ENCODE data around the gene SLC46A1.
"Not testable (repeated sequence)": the region's sequence is repeated elsewhere in the genome, so short reads cannot be mapped to it uniquely, and the experiment has no call there.

Gene SLC46A1

GRCh38 chr17:28405632-28406472, at the start of gene SLC46A1:
Gene SLC46A1, minus strand, starts transcription at chr17:28406212. Its CDS starts 98 bp downstream, at chr17:28406114.
- peak; percentile 55 to 58 for DNase-seq (ENCODE audit: low read depth in 2 of 2)

DNA sequence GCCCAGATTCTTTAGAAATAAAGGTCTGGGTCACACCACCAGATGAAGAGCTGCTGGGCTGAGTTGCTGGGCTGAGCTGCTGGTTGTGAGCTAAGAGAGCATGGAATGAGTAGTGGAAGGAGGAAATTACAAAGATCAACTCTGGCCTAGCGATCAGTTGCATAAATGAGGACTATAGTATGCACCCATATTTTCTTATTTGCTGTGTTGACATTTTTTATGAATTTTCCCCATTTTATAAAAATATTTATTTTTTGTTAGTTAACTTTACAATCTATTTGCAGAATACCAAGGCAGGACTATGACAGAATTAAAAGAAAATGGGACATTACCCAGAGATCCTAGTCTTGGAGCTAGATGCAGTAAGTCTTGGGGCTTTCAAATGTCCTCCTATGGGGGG, 43.8 kb upstream of the SLC46A1 start:
- DNase-seq (ENCODE audit: low read depth in 2 of 2), result no peak

DNA sequence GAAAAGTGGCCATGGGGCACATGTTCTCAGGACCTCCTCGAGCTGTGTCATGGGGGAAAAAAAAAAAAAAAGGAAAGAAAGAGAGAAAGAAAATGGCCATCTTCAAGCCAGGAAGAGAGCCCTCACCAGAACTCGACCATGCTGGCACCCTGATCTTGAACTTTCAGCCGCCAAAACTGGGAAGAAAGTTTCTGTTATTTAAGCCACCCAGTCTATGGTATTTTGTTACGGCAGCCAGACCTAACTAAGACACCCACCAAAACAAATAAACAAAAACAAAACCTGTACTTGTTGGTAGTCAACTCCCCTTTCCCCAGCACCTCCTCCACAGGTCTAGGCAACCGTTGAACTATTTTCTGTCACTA, 41.4 kb upstream of the SLC46A1 start:
- DNase-seq (ENCODE audit: low read depth in 2 of 2), result no peak

- DNase-seq (ENCODE audit: low read depth in 2 of 2), result no peak
Observed at GRCh38 chr17:28446716-28447395, 40.8 kb upstream of the SLC46A1 start.

GRCh38 chr17:28443901-28444638, 38.1 kb upstream of the SLC46A1 start:
- no peak for DNase-seq (ENCODE audit: low read depth in 2 of 2)

DNA sequence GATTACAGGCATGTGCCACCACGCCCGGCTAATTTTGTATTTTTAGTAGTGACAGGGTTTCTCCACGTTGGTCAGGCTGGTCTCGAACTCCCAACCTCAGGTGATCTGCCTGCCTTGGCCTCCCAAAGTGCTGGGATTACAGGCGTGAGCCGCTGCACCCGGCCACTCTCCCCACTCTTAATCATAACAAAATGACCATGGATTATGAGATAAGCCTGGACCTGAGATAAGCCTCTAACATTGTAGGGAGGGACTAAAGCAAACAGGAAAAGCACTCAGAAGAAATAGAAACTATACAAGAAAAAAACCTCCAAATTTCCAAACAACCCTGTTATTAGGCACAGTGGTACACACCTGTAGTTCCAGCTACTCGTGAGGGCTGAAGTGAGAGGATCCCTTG, 28.3 kb upstream of the SLC46A1 start:
- not testable (repeated sequence) for DNase-seq (ENCODE audit: low read depth in 2 of 2)

DNA sequence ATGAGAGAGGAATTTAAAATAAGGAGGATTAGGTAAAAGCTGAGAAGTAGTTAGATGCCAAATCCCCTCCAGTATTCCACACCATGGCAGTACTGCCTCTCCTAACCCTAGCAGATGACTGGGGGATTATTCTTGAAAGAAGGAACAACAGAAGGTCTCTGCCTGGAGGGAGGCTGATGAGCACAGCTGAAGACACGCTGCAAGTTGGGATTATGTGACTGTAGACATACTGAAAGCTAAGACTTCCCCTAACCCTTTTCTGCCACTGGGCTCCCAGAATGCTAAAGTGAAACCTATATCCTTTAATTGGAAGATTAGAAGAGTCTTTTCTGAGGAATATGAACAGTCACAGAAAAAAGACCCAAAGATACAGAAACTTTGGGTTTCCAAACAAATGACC, 27.7 kb upstream of the SLC46A1 start:
- DNase-seq (ENCODE audit: low read depth in 2 of 2), result no peak

GRCh38 chr17:28427982-28428381, 22.0 kb upstream of the SLC46A1 start:
- DNase-seq (ENCODE audit: low read depth in 2 of 2), result not testable (repeated sequence)

DNA sequence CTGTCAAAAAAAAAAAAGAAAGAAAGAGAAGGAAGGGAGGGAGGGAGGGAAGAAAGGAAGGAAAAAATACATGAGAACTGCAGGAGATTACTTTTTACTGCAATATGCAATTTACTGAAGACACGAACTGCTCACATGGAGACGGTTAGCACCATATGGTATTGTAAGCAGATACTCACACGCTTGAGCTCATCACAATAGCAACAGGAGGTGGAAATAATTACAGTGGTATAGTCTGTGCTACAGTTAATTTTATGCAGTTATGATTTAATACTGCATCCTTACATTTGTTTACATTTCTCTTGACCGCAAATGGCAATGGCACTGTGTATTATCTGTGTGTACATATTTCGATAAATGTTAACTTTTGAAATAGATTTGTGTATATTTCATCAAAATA, 21.4 kb upstream of the SLC46A1 start:
- no peak for DNase-seq (ENCODE audit: low read depth in 2 of 2)

DNA sequence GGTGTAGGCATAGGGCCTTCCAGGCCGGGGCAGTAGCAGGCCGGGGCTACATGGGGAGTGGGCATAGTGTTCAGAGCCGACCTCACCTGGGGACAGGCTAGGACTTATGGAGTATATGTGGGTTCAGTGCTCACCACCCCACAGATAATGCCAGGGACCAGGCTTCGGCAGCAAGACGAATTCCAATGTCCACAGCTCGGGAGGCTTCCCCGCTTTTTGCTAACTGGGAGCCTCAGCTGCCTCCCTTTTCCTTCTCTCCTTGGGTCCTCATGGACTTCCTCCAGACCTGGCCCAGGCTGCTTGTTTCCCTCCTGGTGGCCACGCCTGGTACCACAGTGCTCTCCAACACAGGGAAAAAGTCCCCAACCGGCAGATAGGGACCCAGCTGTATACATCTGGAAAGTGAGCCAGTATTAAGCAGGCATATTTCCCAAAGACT, 20.1 kb upstream of the SLC46A1 start:
- no peak for DNase-seq (ENCODE audit: low read depth in 2 of 2)

DNA sequence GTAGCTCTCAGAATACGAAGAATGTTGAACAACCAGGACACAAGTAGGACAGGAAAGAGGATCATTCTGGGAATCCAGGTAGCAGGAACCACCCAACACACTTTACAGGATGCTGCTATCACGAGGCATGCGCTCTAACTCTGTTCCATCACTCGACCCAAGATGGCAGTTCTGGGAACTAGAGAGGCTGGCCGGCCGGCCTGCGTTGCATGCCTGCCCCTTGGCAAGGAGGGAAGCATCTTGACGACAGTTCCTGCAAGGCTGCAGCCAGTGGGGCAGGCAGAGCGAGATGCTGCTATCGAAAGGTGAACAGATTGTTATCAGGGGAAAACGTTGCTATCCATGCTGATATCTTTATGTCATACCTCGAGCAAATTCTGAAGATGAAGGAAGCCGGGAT, 19.2 kb upstream of the SLC46A1 start:
- DNase-seq (ENCODE audit: low read depth in 2 of 2), result no peak

GRCh38 chr17:28421787-28422305, 15.8 kb upstream of the SLC46A1 start:
- DNase-seq (ENCODE audit: low read depth in 2 of 2), result no peak

GRCh38 chr17:28416703-28417311, 10.8 kb upstream of the SLC46A1 start:
- DNase-seq (ENCODE audit: low read depth in 2 of 2), result peak; percentile 15 to 28

DNA sequence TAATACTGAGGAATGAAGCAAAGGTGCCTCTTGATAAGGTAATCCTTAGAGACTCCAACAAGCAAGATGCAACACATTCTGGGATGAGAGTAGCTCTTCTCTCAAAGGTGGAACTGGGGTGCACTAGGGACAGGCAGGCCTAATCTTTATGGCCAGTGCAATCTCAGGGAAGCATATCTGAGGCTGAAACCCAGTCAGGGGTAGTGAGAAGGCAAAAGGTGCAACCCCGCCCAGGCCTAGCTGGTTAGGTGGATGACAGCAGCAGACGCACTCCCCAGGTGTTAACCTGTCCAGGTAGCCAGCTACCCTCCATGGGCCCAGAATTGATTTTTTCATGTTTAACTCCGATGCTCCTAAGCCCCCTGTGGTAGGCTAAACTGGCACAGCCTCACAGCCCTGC, 9.9 kb upstream of the SLC46A1 start:
- no peak for DNase-seq (ENCODE audit: low read depth in 2 of 2)

GRCh38 chr17:28413804-28414203, 7.8 kb upstream of the SLC46A1 start:
- DNase-seq (ENCODE audit: low read depth in 2 of 2), result no peak

- DNase-seq (ENCODE audit: low read depth in 2 of 2), result no peak
Observed at GRCh38 chr17:28412099-28412498, 6.1 kb upstream of the SLC46A1 start.

GRCh38 chr17:28407974-28408306, 1.9 kb upstream of the SLC46A1 start:
- no peak for DNase-seq (ENCODE audit: low read depth in 2 of 2)

DNA sequence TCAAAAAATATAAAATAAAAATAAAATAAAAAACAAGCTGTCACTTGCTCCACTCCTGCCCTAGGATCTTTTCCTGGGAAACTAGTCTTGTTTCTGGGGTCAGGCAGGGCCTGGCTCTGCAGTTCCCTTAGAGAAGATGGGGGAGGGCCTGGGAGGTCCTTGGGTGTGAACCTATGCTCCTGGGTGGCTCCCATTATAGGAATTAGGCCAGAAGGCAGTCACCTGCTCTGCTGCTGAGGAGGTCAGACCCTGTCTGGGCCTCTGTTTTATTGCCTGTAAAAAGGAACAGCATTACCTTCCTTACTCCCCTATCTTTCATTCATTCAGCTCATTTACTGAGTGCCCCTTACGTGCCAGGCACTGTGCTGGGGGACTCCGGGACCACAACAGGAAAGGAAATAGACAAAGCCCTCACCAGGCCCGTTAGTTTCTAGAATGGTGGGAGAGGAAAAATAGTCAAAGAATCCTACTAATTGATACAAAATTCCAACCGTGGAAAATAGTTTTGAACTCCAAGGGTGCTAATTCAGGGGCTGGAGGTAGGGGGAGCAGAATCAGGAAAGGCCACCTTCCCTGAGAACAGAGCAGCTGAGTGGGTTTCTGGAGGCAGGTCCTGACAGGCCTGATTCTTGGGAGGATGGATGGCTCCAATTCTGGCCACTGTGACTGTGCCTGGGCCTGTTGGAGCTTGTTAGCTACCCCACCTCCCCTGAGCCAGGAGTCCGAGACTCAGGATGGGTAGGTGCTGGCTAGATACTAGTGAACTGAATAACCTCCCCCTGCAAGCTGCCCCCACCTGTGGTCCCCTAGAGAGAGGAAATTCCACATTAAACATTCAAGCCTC, 1.3 kb upstream of the SLC46A1 start:
- DNase-seq (ENCODE audit: low read depth in 2 of 2), result no peak

GRCh38 chr17:28406473-28406814, 432 bp upstream of the SLC46A1 start:
- DNase-seq (ENCODE audit: low read depth in 2 of 2), result no peak

DNA sequence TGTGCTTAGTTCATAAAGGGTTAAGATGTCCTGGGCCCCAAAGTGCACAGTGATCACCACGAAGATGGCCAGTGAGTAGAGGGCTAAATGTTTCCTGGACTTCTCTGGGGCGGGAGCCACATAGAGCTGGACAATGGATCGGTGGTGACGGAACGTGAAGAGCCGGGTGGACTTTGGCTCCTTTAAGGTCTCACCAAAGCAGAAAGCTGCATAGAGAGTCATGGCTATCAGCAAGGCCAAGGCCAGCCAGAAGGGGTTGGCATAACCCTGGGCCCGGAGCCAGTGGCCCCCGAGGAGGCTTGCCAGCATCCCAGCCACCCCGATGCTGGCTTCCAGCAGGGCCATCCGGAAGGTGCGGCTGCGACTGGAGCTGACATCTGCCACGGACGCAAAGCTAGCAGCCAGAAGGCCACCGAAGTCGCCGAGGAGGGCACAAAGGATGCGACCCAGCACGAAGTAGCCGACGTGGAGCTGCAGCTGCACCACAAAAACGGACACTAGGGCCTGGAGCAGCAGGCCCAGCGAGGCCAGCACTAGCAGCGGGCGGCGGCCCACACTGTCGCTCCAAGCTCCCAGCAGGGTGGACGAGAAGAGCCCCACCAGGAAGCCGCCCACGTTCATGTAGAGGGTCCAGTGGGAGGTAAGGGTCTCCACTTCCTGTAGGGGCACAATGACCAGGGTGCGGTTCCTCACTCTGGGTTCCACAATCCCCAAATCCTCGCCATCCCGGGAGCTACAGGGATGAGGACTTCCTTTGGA, 1.0 kb downstream of the SLC46A1 start:
- no peak for DNase-seq (ENCODE audit: low read depth in 2 of 2)

GRCh38 chr17:28404461-28404811, 1.6 kb downstream of the SLC46A1 start:
- DNase-seq (ENCODE audit: low read depth in 2 of 2), result no peak
